ENCODE results near the gene DTYMK. TPM values are rescaled to one million over a fixed set of nuclear protein-coding genes. Genes with fewer than 3 reads are reported as not detected.

Gene DTYMK
- total and polyA plus RNA-seq, 4 experiments from 2014 or later: 18.8 to 50.3 (median 24.1) TPM

Other genes with a start within 250 kb of the DTYMK start
- 100 to 1,000 TPM; 178 to 182 TPM for gene STK25, start 178.2 kb downstream of the DTYMK start, total RNA-seq
- gene STK25, start 178.2 kb downstream of the DTYMK start, polyA plus RNA-seq: 10 to 100 TPM; 88.6 to 88.7 TPM
- not detected for gene BOK, start 128.1 kb downstream of the DTYMK start, total RNA-seq
- not detected for gene BOK, start 128.1 kb downstream of the DTYMK start, polyA plus RNA-seq
- 10 to 100 TPM; 27.8 to 28.2 TPM for gene THAP4, start 49.7 kb downstream of the DTYMK start, total RNA-seq
- gene THAP4, start 49.7 kb downstream of the DTYMK start, polyA plus RNA-seq: 10 to 100 TPM; 31.7 to 42.9 TPM
- gene ATG4B, start 49.1 kb downstream of the DTYMK start, total RNA-seq: 10 to 100 TPM; 87.7 to 96.9 TPM
- gene ATG4B, start 49.1 kb downstream of the DTYMK start, polyA plus RNA-seq: 10 to 100 TPM; 49.2 to 58.4 TPM
- gene ING5, start 15.2 kb upstream of the DTYMK start, total RNA-seq: 10 to 100 TPM; 98.9 to 99.5 TPM
- gene ING5, start 15.2 kb upstream of the DTYMK start, polyA plus RNA-seq: 10 to 100 TPM; 19.3 to 31.7 TPM
- 10 to 100 TPM; 48.7 to 53.9 TPM for gene D2HGDH, start 47.8 kb upstream of the DTYMK start, total RNA-seq
- gene D2HGDH, start 47.8 kb upstream of the DTYMK start, polyA plus RNA-seq: 1 to 10 TPM in 1 of 2 donors, under 1 TPM in 1; 0.93 to 5.9 TPM
- gene GAL3ST2, start 90.0 kb upstream of the DTYMK start, total RNA-seq: under 1 TPM in 1 of 2 experiments, not detected in 1; 0.39 TPM
- gene GAL3ST2, start 90.0 kb upstream of the DTYMK start, polyA plus RNA-seq: under 1 TPM in 1 of 2 donors, not detected in 1; 0.14 TPM
- gene NEU4, start 122.4 kb upstream of the DTYMK start, total RNA-seq: under 1 TPM in 1 of 2 experiments, not detected in 1; 0.14 TPM
- 1 to 10 TPM in 1 of 2 donors, not detected in 1; 1.3 TPM for gene NEU4, start 122.4 kb upstream of the DTYMK start, polyA plus RNA-seq
- 1 to 10 TPM; 5.9 to 6.2 TPM for gene PDCD1, start 172.1 kb upstream of the DTYMK start, total RNA-seq
- gene PDCD1, start 172.1 kb upstream of the DTYMK start, polyA plus RNA-seq: 10 to 100 TPM in 1 of 2 donors, 1 to 10 TPM in 1; 5.2 to 12.4 TPM
- under 1 TPM in 1 of 2 experiments, not detected in 1; 0.28 TPM for gene RTP5, start 182.9 kb upstream of the DTYMK start, total RNA-seq
- not detected for gene RTP5, start 182.9 kb upstream of the DTYMK start, polyA plus RNA-seq